ENCODE data around the gene TRAPPC14.

DNA sequence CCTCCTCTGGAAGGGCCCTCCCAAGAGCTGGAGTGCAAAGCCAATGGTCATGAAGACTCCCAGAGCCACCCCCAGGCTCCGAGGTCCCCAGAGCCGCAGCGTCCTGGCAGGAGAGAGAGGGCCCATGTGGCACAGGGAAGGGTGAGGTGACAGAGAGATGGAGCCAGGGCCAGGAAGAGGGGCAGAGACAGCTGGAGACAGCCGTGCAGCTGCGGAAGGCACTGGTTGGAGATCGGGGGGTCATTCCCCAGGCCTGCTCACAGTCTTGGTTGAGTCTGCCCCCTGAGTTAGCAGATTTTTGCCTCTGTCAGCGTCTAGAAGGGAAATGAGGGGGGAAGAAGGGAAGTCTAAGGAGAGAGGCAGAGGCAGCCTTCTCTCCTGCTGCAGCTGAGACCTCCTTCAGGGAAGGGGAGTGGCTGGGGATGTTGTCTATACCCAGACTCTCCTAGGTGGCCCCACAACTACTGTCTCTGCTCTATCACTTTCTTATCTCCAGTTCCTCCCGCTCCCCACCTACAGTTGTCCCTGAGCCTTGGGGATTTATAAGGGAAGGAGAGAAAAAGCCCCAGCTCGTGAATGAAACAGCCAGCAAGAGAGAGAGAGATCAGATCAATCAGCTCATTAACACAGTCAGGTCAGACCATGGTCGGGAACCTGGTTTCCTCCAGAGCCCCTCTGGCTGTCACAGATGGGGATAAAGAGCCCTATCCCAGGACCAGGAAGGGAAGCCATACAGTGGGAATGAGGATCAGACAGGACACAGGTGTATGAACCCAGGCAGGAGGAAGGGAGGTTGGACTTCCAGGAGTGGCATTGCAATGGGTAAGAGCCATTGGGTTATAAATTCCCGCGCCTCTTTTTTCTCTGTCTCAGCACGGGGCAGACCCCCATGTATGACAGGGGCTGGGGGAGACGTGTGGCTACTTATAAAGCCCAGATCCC, 8.7 kb upstream of the TRAPPC14 start:
- TF ChIP-seq, protein P1, sequence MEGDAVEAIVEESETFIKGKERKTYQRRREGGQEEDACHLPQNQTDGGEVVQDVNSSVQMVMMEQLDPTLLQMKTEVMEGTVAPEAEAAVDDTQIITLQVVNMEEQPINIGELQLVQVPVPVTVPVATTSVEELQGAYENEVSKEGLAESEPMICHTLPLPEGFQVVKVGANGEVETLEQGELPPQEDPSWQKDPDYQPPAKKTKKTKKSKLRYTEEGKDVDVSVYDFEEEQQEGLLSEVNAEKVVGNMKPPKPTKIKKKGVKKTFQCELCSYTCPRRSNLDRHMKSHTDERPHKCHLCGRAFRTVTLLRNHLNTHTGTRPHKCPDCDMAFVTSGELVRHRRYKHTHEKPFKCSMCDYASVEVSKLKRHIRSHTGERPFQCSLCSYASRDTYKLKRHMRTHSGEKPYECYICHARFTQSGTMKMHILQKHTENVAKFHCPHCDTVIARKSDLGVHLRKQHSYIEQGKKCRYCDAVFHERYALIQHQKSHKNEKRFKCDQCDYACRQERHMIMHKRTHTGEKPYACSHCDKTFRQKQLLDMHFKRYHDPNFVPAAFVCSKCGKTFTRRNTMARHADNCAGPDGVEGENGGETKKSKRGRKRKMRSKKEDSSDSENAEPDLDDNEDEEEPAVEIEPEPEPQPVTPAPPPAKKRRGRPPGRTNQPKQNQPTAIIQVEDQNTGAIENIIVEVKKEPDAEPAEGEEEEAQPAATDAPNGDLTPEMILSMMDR (IDR thresholded peaks at IDR 0.05), result no peak
- no peak for TF ChIP-seq POLR2AphosphoS5 (IDR thresholded peaks at IDR 0.05)
- TF ChIP-seq POLR2A (IDR thresholded peaks at IDR 0.05), result no peak
